ENCODE results near the gene SLC10A7.

Gene SLC10A7

DNA sequence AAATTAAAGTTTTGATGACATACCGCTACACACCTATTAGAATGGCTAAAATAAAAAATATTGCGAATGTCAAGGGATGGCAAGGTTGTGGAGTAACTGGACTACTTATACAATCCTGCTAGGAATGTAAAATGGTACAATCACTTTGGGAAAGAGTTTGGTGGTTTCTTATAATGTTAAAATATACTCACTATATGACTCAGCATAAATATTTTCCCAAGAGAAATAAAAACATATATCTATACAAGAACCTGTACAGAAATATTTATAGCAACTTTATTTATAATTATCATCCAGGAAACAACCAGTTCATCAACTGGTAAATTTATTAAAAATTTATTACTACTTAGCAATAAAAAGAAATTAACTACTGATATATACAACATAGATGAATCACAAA lies 89.7 kb downstream of the SLC10A7 start:
- TF ChIP-seq, protein P1, sequence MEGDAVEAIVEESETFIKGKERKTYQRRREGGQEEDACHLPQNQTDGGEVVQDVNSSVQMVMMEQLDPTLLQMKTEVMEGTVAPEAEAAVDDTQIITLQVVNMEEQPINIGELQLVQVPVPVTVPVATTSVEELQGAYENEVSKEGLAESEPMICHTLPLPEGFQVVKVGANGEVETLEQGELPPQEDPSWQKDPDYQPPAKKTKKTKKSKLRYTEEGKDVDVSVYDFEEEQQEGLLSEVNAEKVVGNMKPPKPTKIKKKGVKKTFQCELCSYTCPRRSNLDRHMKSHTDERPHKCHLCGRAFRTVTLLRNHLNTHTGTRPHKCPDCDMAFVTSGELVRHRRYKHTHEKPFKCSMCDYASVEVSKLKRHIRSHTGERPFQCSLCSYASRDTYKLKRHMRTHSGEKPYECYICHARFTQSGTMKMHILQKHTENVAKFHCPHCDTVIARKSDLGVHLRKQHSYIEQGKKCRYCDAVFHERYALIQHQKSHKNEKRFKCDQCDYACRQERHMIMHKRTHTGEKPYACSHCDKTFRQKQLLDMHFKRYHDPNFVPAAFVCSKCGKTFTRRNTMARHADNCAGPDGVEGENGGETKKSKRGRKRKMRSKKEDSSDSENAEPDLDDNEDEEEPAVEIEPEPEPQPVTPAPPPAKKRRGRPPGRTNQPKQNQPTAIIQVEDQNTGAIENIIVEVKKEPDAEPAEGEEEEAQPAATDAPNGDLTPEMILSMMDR (IDR thresholded peaks at IDR 0.05; ENCODE audit: extremely low read depth, missing control alignments): no peak
- DNase-seq (ENCODE audit: low spot score): no peak

DNA sequence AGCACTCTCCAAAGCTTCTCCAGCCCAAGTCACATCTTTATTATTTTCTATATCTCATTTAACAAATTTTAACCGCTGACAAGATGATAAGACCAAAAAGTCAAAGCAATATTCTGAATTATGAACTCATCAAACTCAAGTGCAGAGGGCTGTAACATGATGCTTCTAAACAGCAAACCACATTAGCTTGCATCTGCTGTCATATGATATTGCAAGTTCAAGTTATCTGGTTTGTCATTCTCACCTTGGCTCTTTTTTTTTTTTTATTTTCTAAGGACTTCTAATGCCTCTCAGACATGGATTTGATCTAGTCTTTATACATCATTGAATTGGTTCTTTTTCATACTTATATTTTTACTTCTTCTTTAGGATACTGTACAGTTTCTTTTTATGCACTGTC lies 93.4 kb downstream of the SLC10A7 start:
- DNase-seq (ENCODE audit: low spot score): no peak
- TF ChIP-seq, protein P1 (IDR thresholded peaks at IDR 0.05; ENCODE audit: extremely low read depth, missing control alignments): no peak

DNA sequence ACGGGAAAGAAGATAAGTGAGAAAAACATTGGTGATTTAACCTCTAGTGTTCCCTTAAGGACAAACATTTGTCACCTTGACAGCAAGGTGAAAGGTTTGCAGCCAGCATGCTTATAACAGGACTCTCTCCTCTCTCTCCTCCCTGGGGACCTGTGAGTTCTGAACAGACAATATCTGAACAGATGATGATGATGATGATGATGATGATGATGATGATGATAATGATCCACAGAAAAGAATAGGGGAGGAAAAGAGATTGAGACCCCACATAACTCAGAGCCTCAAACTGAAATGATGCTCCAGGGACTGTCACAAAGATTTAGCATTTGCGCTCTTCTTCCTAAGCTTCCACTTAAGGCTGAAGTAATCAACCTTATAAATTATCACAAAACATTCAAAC lies 103.9 kb downstream of the SLC10A7 start:
- TF ChIP-seq, protein P1 (IDR thresholded peaks at IDR 0.05; ENCODE audit: extremely low read depth, missing control alignments): no peak
- no peak for DNase-seq (ENCODE audit: low spot score)

DNA sequence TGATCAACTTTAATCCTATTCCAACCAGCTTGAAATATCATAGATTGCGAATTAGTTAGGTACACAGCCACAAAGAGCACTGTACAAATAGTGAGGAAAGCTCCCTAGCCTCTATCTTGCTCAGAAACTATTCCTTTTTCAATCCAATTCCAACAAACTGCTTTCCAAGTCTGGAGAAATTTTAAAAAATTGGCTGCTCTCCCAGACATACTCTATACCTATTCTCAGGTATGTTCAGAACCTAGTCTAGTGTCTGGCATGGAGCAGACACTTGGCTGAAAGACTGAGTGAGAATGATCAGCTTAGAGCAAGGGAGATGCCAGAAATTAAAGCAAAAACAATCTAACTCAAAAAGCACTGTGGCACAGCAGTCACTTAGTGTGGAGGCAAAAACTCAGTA lies 105.9 kb downstream of the SLC10A7 start:
- DNase-seq (ENCODE audit: low spot score): no peak
- TF ChIP-seq, protein P1 (IDR thresholded peaks at IDR 0.05; ENCODE audit: extremely low read depth, missing control alignments): no peak

DNA sequence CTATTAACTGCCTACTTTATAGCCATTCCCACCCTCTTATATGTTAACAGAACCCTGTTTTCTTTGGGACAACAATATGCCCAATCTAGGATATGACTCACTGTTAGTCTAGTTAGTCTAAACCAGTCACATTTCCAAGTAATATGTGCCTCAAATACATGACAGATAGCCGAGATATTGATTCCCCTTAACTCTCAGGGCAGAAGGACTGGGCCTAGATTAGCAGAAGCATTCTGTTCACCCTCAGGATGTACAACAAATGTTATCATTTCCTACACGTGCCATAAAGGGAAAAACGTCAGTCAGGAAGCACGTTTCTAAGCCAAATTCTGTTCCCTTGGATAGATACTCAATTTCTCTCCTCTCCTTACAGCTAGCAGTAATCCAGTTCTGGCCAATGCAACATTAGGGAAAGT lies 114.1 kb downstream of the SLC10A7 start:
- no peak for DNase-seq (ENCODE audit: low spot score)
- TF ChIP-seq, protein P1 (IDR thresholded peaks at IDR 0.05; ENCODE audit: extremely low read depth, missing control alignments): no peak

DNA sequence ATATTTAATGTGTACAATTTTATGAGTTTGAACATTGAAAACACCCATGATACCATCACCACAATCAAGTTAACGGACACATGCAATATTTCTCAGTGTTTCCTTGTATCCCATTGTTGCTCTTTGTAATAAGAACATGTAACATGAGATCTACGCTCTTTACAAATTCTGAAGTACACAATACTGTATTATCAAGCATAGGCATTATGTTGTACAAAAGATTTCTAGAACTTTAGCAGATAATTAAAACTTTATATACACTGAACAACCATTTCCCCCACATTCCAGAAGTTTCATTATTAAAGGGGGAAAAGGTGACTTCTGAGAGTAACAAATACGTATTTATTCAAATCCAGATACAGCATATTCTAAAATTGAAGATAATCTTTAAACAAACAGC lies 114.5 kb downstream of the SLC10A7 start:
- TF ChIP-seq, protein P1 (IDR thresholded peaks at IDR 0.05; ENCODE audit: extremely low read depth, missing control alignments): no peak
- no peak for DNase-seq (ENCODE audit: low spot score)

DNA sequence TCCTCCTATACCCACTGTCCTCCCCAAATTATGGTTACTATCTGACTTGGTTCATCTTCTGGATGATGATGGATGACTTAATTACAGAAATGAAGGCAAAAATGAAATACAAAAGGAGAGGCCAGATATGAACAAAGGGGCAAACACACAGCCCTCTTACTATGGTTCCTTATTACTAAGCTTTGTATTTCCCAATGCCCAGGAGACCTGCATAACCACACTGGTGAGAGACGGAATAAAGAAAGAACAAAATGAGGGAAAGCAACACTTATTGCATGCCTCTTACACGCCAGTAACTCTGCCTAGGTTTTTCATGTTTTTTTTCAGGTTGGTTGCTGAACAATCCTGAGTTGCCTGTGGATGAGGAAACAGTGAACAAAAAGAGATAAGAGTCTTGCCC lies 120.5 kb downstream of the SLC10A7 start:
- no peak for DNase-seq (ENCODE audit: low spot score)
- TF ChIP-seq, protein P1 (IDR thresholded peaks at IDR 0.05; ENCODE audit: extremely low read depth, missing control alignments): no peak

All from GM20000 (cell line).